Measurements from ENCODE around the gene PRPF8. TPM values are rescaled to one million over a fixed set of nuclear protein-coding genes. Genes with fewer than 3 reads are reported as not detected.

PRPF8 gene
- total RNA-seq (ENCODE audit: low replicate concordance) = 69.7 and 82.7 TPM in 2 replicates

GRCh38 chr17:1684378-1685189 lies at the start of gene PRPF8:
TSS of gene PRPF8 (minus strand) at chr17:1684867. CDS start at chr17:1684571, 296 bp downstream.

GRCh38 chr17:1724351-1724868 lies 39.7 kb upstream of the PRPF8 start, which contains the start of gene WDR81:
TSS of gene WDR81 (plus strand) at chr17:1724704. CDS start at chr17:1724960, 256 bp downstream.

GRCh38 chr17:1709971-1710806 lies 25.5 kb upstream of the PRPF8 start, which contains the start of gene TLCD2:
TSS of gene TLCD2 (minus strand) at chr17:1710377. CDS start at chr17:1710242, 135 bp downstream.

GRCh38 chr17:1649844-1650501 lies 34.7 kb downstream of the PRPF8 start, which contains the start of gene RILP:
TSS of gene RILP (minus strand) at chr17:1649866. CDS start at chr17:1649804, 62 bp downstream.

GRCh38 chr17:1645207-1646171 lies 39.2 kb downstream of the PRPF8 start, which contains the start of gene SCARF1:
TSS of gene SCARF1 (minus strand) at chr17:1645732. CDS start at chr17:1645697, 35 bp downstream.

GRCh38 chr17:1627982-1628855 lies 56.4 kb downstream of the PRPF8 start, which contains the start of gene SLC43A2:
TSS of gene SLC43A2 (minus strand) at chr17:1628834. CDS start at chr17:1627874, 960 bp downstream.

Other genes starting within 250 kb of the PRPF8 start
- 87.8 and 98.9 TPM in 2 replicates for gene CRK, start 228.6 kb downstream of the PRPF8 start, total RNA-seq (ENCODE audit: low replicate concordance)
- gene MYO1C, start 192.2 kb downstream of the PRPF8 start, total RNA-seq (ENCODE audit: low replicate concordance) = 170 and 286 TPM in 2 replicates
- 29.7 and 31.1 TPM in 2 replicates for gene INPP5K, start 168.3 kb downstream of the PRPF8 start, total RNA-seq (ENCODE audit: low replicate concordance)
- gene PITPNA, start 122.1 kb downstream of the PRPF8 start, total RNA-seq (ENCODE audit: low replicate concordance) = 14.6 and 23.2 TPM in 2 replicates
- gene SLC43A2, start 56.0 kb downstream of the PRPF8 start, total RNA-seq (ENCODE audit: low replicate concordance) = 7.8 and 16.5 TPM in 2 replicates
- gene SCARF1, start 39.1 kb downstream of the PRPF8 start, total RNA-seq (ENCODE audit: low replicate concordance) = 0.23 and 0.94 TPM in 2 replicates
- gene RILP, start 35.0 kb downstream of the PRPF8 start, total RNA-seq (ENCODE audit: low replicate concordance) = 6.2 and 6.8 TPM in 2 replicates
- gene TLCD2, start 25.5 kb upstream of the PRPF8 start, total RNA-seq (ENCODE audit: low replicate concordance) = 1.8 and 4.3 TPM in 2 replicates
- 13.6 and 47.5 TPM in 2 replicates for gene WDR81, start 39.8 kb upstream of the PRPF8 start, total RNA-seq (ENCODE audit: low replicate concordance)
- gene SERPINF2, start 58.0 kb upstream of the PRPF8 start, total RNA-seq (ENCODE audit: low replicate concordance) = not detected in 2 replicates
- 25.3 and 562 TPM in 2 replicates for gene SERPINF1, start 77.2 kb upstream of the PRPF8 start, total RNA-seq (ENCODE audit: low replicate concordance)
- gene SMYD4, start 145.0 kb upstream of the PRPF8 start, total RNA-seq (ENCODE audit: low replicate concordance) = 5.9 and 7.6 TPM in 2 replicates
- gene RPA1, start 145.1 kb upstream of the PRPF8 start, total RNA-seq (ENCODE audit: low replicate concordance) = 36.0 and 55.3 TPM in 2 replicates

Data from smooth muscle cell of the coronary artery (primary cell).